ENCODE results near the gene LNPK.

DNA sequence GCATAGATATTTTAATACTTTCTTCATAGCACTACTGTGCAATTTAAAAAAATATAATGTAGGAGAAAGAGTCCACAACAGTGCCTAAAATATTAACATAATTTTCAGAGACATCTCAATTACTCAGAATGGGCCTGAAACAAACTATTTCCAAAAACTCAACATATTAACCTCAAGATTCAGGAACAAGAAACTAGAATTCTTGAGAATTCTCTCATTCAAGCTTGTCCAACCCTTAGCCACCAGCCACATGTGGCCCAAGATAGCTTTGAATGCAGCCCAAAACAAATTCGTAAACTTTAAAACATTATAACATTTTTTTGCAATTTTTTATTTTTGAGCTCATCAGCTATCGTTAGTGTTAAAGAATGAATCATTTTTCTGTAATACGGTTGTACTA lies 35.2 kb downstream of the LNPK start:
- TF ChIP-seq, protein P1, sequence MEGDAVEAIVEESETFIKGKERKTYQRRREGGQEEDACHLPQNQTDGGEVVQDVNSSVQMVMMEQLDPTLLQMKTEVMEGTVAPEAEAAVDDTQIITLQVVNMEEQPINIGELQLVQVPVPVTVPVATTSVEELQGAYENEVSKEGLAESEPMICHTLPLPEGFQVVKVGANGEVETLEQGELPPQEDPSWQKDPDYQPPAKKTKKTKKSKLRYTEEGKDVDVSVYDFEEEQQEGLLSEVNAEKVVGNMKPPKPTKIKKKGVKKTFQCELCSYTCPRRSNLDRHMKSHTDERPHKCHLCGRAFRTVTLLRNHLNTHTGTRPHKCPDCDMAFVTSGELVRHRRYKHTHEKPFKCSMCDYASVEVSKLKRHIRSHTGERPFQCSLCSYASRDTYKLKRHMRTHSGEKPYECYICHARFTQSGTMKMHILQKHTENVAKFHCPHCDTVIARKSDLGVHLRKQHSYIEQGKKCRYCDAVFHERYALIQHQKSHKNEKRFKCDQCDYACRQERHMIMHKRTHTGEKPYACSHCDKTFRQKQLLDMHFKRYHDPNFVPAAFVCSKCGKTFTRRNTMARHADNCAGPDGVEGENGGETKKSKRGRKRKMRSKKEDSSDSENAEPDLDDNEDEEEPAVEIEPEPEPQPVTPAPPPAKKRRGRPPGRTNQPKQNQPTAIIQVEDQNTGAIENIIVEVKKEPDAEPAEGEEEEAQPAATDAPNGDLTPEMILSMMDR (IDR thresholded peaks at IDR 0.05): no peak
- no peak for TF ChIP-seq POLR2A (IDR thresholded peaks at IDR 0.05)
